Activated B cell treated with CpG ODN at 0.5 μM for 24 hours (primary cell): Measurements from ENCODE around the gene MT1F. TPM values are rescaled to one million over a fixed set of nuclear protein-coding genes. Genes with fewer than 3 reads are reported as not detected.

Experiments used
- ATAC-seq: fragments of 200-7000 bp; cut with Tn5 transposase; one replicate; pipeline ENCODE4 v1.10.0; 2021; ENCODE audit warnings: low read depth, mild to moderate bottlenecking, moderate library complexity
- CTCF ChIA-PET: fragments of 350-600 bp; sonication (Branson Sonifier 250); formaldehyde crosslinking; loops from one replicate; lab custom pipeline; 2021; ENCODE audit warnings: antibody characterized with exemption; lab: Charles Lee
- POLR2A ChIA-PET: fragments of 350-600 bp; sonication (Branson Sonifier 250); formaldehyde crosslinking; loops from one replicate; lab custom pipeline; 2021; ENCODE audit warnings: antibody characterized with exemption; lab: Charles Lee
- DNase-seq: peaks from one replicate; pipeline ENCODE4 v3.0.0; 2022
- H3K27ac Mint-ChIP-seq: one replicate; pipeline ENCODE4 v1.8.0; 2020; ENCODE audit warnings: mixed read lengths
- H3K27me3 Mint-ChIP-seq: one replicate; pipeline ENCODE4 v1.8.0; 2021; ENCODE audit warnings: mixed read lengths
- H3K36me3 Mint-ChIP-seq: one replicate; pipeline ENCODE4 v1.8.0; 2021; ENCODE audit warnings: low read depth, mixed read lengths
- H3K4me1 Mint-ChIP-seq: one replicate; pipeline ENCODE4 v1.8.0; 2021; ENCODE audit warnings: mixed read lengths
- H3K4me3 Mint-ChIP-seq: one replicate; pipeline ENCODE4 v1.8.0; 2020; ENCODE audit warnings: mild to moderate bottlenecking, mixed read lengths
- H3K9me3 Mint-ChIP-seq: one replicate; pipeline ENCODE4 v1.8.0; 2020; ENCODE audit warnings: mixed read lengths
- intact Hi-C: fragments of 100-400 bp; cut with micrococcal nuclease; formaldehyde crosslinking; loops from one replicate; pipeline ENCODE4 v1.15.1; 2024
- total RNA-seq: library from RNA; stranded (reverse); gene quantifications from 2 replicates; pipeline ENCODE4 v1.2.3, GENCODE V29; 2022
- TF ChIP-seq, protein P1 (sequence below): fragments of 200-600 bp; IDR thresholded peaks from one replicate; pipeline ENCODE4 v1.8.0; 2022; ENCODE audit warnings: antibody characterized with exemption, mild to moderate bottlenecking

Gene MT1F
- total RNA-seq, 1 donor from 2014 or later = 21.4 TPM

DNA sequence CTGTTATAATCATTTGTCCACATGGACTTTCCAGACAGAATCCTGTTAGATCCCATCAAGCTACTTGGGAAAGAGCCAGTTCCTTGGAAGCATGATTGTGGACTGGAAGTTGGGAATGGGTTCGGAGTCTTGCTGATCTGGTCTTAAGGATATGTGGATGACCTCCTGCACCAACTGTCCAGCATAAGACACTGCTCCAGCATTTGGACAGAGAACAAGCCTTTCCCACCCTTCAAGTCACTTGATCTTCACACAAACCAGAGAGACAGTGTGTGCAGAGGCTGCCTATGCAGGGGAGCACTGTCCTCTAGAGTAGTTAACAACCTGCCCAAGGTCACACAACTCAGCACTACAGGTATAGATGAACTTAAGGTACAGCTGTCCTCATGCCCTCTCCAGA lies 11.9 kb upstream of the MT1F start:
- Mint-ChIP-seq H3K27me3 (peaks cover 50% of the 10 kb centered on the region), H3K9me3 (no peaks in the 10 kb centered on the region), H3K36me3 (no peaks in the 10 kb centered on the region), H3K4me1 (peaks cover 18% of the 10 kb centered on the region), H3K27ac (no peak overlapping the region), H3K4me3 (no peak overlapping the region)
- DNase-seq (no peak), ATAC-seq (no peak)
- TF ChIP-seq, protein P1, sequence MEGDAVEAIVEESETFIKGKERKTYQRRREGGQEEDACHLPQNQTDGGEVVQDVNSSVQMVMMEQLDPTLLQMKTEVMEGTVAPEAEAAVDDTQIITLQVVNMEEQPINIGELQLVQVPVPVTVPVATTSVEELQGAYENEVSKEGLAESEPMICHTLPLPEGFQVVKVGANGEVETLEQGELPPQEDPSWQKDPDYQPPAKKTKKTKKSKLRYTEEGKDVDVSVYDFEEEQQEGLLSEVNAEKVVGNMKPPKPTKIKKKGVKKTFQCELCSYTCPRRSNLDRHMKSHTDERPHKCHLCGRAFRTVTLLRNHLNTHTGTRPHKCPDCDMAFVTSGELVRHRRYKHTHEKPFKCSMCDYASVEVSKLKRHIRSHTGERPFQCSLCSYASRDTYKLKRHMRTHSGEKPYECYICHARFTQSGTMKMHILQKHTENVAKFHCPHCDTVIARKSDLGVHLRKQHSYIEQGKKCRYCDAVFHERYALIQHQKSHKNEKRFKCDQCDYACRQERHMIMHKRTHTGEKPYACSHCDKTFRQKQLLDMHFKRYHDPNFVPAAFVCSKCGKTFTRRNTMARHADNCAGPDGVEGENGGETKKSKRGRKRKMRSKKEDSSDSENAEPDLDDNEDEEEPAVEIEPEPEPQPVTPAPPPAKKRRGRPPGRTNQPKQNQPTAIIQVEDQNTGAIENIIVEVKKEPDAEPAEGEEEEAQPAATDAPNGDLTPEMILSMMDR = no peak
- intact Hi-C loops = no loop called here
- CTCF ChIA-PET = no interaction called here
- POLR2A ChIA-PET = no interaction called here

DNA sequence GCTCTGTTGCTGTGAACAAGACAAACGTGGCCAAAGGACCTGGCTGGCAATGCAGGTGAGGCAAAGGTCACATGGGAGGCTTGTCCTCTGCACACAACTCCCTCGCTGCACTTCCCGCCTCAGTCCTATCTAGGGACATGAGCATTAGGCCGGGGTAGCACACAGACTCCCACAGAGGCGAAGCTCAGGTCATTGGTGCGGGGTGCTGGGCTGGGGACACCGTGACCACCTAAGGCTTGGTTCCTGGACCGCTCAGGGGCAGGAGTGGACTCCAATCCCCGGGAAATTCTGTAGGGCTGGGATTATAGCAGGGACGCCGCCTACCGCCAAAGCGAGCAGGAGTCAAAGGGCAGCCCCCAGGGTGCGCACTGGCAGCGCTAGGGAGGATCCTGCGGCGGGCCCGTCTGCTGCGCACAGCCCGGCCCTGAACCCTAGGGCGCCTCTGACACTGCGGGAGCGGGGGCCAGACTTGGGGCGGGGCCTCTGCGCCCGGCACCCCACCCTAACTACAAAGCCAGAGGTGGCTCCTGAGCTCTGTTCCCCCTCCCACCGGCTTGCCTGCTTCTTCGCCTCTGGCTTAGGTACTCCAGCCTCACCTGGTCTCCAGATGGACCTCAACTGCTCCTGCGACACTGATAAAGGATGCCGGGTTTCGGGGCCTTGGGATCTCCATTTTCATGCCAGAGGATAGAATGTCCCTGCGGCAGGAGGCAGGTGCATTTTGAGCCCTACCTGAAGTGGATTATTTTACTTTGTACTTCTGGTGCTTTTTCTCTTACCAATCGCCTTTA lies 9.9 kb upstream of the MT1F start:
- peaks cover 39% of the 10 kb centered on the region for H3K27me3 Mint-ChIP-seq
- ATAC-seq = no peak
- no peaks in the 10 kb centered on the region for H3K9me3 Mint-ChIP-seq
- H3K27ac Mint-ChIP-seq = no peak overlapping the region
- H3K36me3 Mint-ChIP-seq = no peaks in the 10 kb centered on the region
- CTCF ChIA-PET = no interaction called here
- TF ChIP-seq, protein P1 = no peak
- no peak overlapping the region for H3K4me3 Mint-ChIP-seq
- intact Hi-C loops = no loop called here
- DNase-seq = no peak
- POLR2A ChIA-PET = no interaction called here
- peaks cover 12% of the 10 kb centered on the region for H3K4me1 Mint-ChIP-seq

DNA sequence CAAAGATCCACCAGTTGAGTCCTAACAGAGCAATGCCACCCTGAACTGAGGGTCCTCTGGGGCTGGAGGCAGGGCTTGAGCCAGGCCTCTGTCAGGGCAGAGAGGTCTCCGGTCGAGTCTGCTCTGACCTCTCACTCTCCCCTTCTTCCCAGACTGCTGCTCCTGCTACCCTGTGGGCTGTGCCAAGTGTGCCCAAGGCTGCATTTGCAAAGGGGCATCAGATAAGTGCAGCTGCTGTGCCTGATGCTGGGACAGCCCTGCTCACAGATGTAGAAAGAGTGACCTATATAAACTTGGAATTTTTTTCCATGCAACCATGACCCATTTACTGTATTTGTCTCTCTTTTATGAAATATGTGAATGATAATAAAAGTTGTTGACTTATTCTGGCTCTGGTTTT lies 8.5 kb upstream of the MT1F start:
- no peak for ATAC-seq
- Mint-ChIP-seq H3K27ac (no peak overlapping the region), H3K4me3 (no peak overlapping the region), H3K27me3 (peaks cover 31% of the 10 kb centered on the region), H3K9me3 (no peaks in the 10 kb centered on the region), H3K4me1 (peaks cover 11% of the 10 kb centered on the region), H3K36me3 (no peaks in the 10 kb centered on the region)
- TF ChIP-seq, protein P1 = no peak
- no peak for DNase-seq
- intact Hi-C loops = no loop called here
- CTCF ChIA-PET = no interaction called here
- POLR2A ChIA-PET = interaction anchor here (0.6 kb wide), 1 partner anchor 8 kb away, joined by 3 read pairs; no protein-coding TSS in a partner anchor

DNA sequence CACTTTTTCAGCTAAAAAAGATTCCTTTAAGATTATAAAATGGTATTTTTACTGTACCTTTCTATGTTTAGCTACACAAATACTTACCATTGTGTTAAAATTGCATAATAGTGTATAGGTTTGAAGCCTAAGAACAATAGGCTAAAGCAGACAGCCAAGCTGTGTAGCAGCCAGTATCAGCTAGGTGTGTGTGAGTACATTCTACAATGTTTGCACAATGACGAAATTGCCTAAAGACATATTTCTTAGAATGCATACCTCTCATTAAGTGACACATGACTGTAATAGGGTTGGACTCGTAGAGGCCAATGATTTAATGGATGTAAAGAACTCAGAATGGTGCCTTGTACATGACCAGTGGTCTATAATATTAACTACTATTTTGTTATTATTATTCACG lies 7.9 kb upstream of the MT1F start:
- no peak overlapping the region for H3K27ac Mint-ChIP-seq
- ChIA-PET POLR2A (no interaction called here), CTCF (interaction anchor here (0.7 kb wide), 1 partner anchor 51 kb away, joined by 3 read pairs; no protein-coding TSS in a partner anchor)
- peaks cover 27% of the 10 kb centered on the region for H3K27me3 Mint-ChIP-seq
- no peaks in the 10 kb centered on the region for H3K36me3 Mint-ChIP-seq
- no peak for DNase-seq
- TF ChIP-seq, protein P1 = no peak
- no peak for ATAC-seq
- H3K9me3 Mint-ChIP-seq = no peaks in the 10 kb centered on the region
- intact Hi-C loops = no loop called here
- peaks cover 14% of the 10 kb centered on the region for H3K4me1 Mint-ChIP-seq
- H3K4me3 Mint-ChIP-seq = no peak overlapping the region

DNA sequence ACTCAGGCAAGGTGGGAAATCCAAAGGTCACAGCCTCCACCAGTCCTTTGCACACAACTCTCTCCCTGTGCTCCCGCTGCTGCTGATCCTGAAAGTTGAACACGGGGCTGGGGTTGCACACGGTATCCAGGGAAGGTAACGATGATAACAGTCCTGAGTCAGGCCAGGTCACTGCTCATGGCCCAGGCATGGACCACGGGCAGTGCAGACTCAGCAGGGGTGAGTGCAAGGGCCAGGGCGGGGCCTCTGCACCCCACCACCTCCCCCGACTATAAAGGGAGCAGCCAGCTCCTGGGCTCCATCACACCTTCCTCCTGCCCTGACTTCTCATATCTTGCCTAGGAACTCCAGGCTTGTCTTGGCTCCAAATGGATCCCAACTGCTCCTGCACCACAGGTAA lies 6.2 kb upstream of the MT1F start, which contains the start of gene MT1B:
Gene MT1B (plus strand): TSS at position 301 of the 400 bp plus-strand sequence. CDS start 68 bp downstream, at position 369.
- DNase-seq (no peak), ATAC-seq (no peak)
- H3K9me3 Mint-ChIP-seq = no peaks in the 10 kb centered on the region
- ChIA-PET CTCF (no interaction called here), POLR2A (no interaction called here)
- no peaks in the 10 kb centered on the region for H3K36me3 Mint-ChIP-seq
- no peak within 1 kb of the TSS for H3K4me3 Mint-ChIP-seq
- intact Hi-C loops = no loop called here
- H3K27me3 Mint-ChIP-seq = peaks cover 20% of the 10 kb centered on the region
- H3K4me1 Mint-ChIP-seq = peaks cover 15% of the 10 kb centered on the region
- TF ChIP-seq, protein P1 = no peak
- H3K27ac Mint-ChIP-seq = no peak within 1 kb of the TSS
